IMR-90 (cell line): ENCODE measurements around the gene SYNPR. TPM values are rescaled to one million over a fixed set of nuclear protein-coding genes. Genes with fewer than 3 reads are reported as not detected.

ENCODE experiments used
- ATAC-seq: fragments of 200-7000 bp; cut with Tn5 transposase; 2 replicates; pipeline ENCODE4 v1.9.1; 2020; ENCODE audit warnings: low read depth, mild to moderate bottlenecking, moderate library complexity
- BruUV-seq: library from RNA; stranded (reverse); fragments of 400-500 nt; replicated peaks from 2 replicates; lab custom pipeline; 2021; lab: Mats Ljungman, UMichigan
- CTCF ChIA-PET: fragments of 300-600 bp; formaldehyde crosslinking; extraction: SDS; loops from one replicate; lab custom pipeline; 2021; ENCODE audit warnings: antibody characterized with exemption; lab: Yijun Ruan, JAX
- POLR2A ChIA-PET: fragments of 300-600 bp; sonication (Branson Sonifier 250); formaldehyde crosslinking; loops from one replicate; lab custom pipeline; 2022; ENCODE audit warnings: antibody characterized with exemption; ENCODE audit not compliant: unreplicated experiment; lab: Charles Lee
- DNase-seq: peaks from one replicate; pipeline ENCODE4 v3.0.0; 2013
- H2AFZ ChIP-seq: replicated peaks from 2 replicates; pipeline ENCODE3; 2013; ENCODE audit warnings: low read length, mild to moderate bottlenecking; ENCODE audit not compliant: poor library complexity
- H2AK5ac ChIP-seq: 2 replicates; pipeline ENCODE4 v1.6.1; 2013; ENCODE audit warnings: low read depth, low read length, inconsistent platforms
- H2AK9ac ChIP-seq: replicated peaks from 2 replicates; pipeline ENCODE3; 2013; ENCODE audit warnings: mild to moderate bottlenecking, low read depth, low read length, moderate library complexity; ENCODE audit not compliant: poor library complexity
- H2BK120ac ChIP-seq: 2 replicates; pipeline ENCODE4 v1.6.1; 2013; ENCODE audit warnings: low read depth, low read length, inconsistent platforms
- H2BK15ac ChIP-seq: 3 replicates; pipeline ENCODE4 v1.6.1; 2013; ENCODE audit warnings: low read depth, low read length, inconsistent platforms
- H2BK20ac ChIP-seq: 2 replicates; pipeline ENCODE4 v1.6.1; 2013; ENCODE audit warnings: low read depth, mild to moderate bottlenecking, inconsistent platforms, low read length, moderate library complexity
- H2BK5ac ChIP-seq: 2 replicates; pipeline ENCODE4 v1.6.1; 2013; ENCODE audit warnings: mild to moderate bottlenecking, low read depth, low read length, inconsistent platforms; ENCODE audit not compliant: poor library complexity, severe bottlenecking
- H3K14ac ChIP-seq: replicated peaks from 2 replicates; pipeline ENCODE4 v1.6.1; 2013; ENCODE audit warnings: low read depth, low read length, inconsistent platforms
- H3K18ac ChIP-seq: 2 replicates; pipeline ENCODE4 v1.6.1; 2013; ENCODE audit warnings: low read depth, low read length, control low read depth
- H3K23ac ChIP-seq: 2 replicates; pipeline ENCODE4 v1.6.1; 2013; ENCODE audit warnings: low read depth, low read length, inconsistent platforms
- H3K27ac ChIP-seq: 2 replicates; pipeline ENCODE4 v1.5.1; 2013; ENCODE audit warnings: mild to moderate bottlenecking, control low read depth, low read length; ENCODE audit not compliant: insufficient read depth
- H3K27me3 ChIP-seq: 2 replicates; pipeline ENCODE4 v1.6.1; 2013; ENCODE audit warnings: low read length; ENCODE audit not compliant: control insufficient read depth, insufficient read depth
- H3K36me3 ChIP-seq: 2 replicates; pipeline ENCODE4 v1.6.1; 2013; ENCODE audit warnings: low read length, mixed read lengths; ENCODE audit not compliant: control insufficient read depth, insufficient read depth
- H3K4ac ChIP-seq: 2 replicates; pipeline ENCODE4 v1.6.1; 2013; ENCODE audit warnings: low read depth, low read length, inconsistent platforms
- H3K4me1 ChIP-seq: 2 replicates; pipeline ENCODE4 v1.6.1; 2013; ENCODE audit warnings: low read length, mixed read lengths; ENCODE audit not compliant: control insufficient read depth, insufficient read depth
- H3K4me2 ChIP-seq: 2 replicates; pipeline ENCODE4 v1.6.1; 2013; ENCODE audit warnings: low read depth, mild to moderate bottlenecking, control low read depth, low read length, moderate library complexity
- H3K4me3 ChIP-seq: 2 replicates; pipeline ENCODE4 v1.5.1; 2013; ENCODE audit warnings: low read depth, mild to moderate bottlenecking, control low read depth, low read length, moderate library complexity; ENCODE audit not compliant: insufficient read depth
- H3K56ac ChIP-seq: 2 replicates; pipeline ENCODE4 v1.6.1; 2013; ENCODE audit warnings: low read length, inconsistent platforms; ENCODE audit not compliant: insufficient read depth; ENCODE audit errors: extremely low read depth
- H3K79me1 ChIP-seq, 2 experiments: 2 replicates each; pipeline ENCODE4 v1.6.1; 2013; ENCODE audit warnings: low read length in 2 of 2, inconsistent platforms in 1 of 2, low read depth in 1 of 2
- H3K9ac ChIP-seq: 2 replicates; pipeline ENCODE4 v1.6.1; 2013; ENCODE audit warnings: low read depth, low read length, control low read depth
- H3K9me1 ChIP-seq: 2 replicates; pipeline ENCODE4 v1.6.1; 2013; ENCODE audit warnings: low read length, inconsistent platforms; ENCODE audit not compliant: insufficient read depth
- H3K9me3 ChIP-seq: 2 replicates; pipeline ENCODE4 v1.6.1; 2013; ENCODE audit warnings: low read length; ENCODE audit not compliant: control insufficient read depth, insufficient read depth
- H4K20me1 ChIP-seq: 2 replicates; pipeline ENCODE4 v1.6.1; 2013; ENCODE audit warnings: low read length, inconsistent platforms; ENCODE audit not compliant: insufficient read depth
- H4K5ac ChIP-seq: 2 replicates; pipeline ENCODE4 v1.6.1; 2013; ENCODE audit warnings: mild to moderate bottlenecking, low read depth, low read length, control low read depth
- H4K8ac ChIP-seq, 2 experiments: 2 replicates each; pipeline ENCODE4 v1.6.1; 2013; ENCODE audit warnings: low read depth in 2 of 2, low read length in 2 of 2, control low read depth in 1 of 2, inconsistent platforms in 1 of 2
- H4K91ac ChIP-seq: 2 replicates; pipeline ENCODE4 v1.6.1; 2013; ENCODE audit warnings: low read depth, low read length, inconsistent platforms; ENCODE audit not compliant: insufficient read depth
- BHLHE40 ChIP-seq: fragments of 150-350 bp; IDR thresholded peaks from 2 replicates; pipeline ENCODE4 v1.6.1; 2016; ENCODE audit warnings: mild to moderate bottlenecking, low read depth, low read length
- CEBPB ChIP-seq: IDR thresholded peaks from 2 replicates; pipeline ENCODE4 v1.6.1; 2012; ENCODE audit warnings: low read depth, low read length, improper control_type of control experiment
- FOS ChIP-seq: fragments of 150-350 bp; IDR thresholded peaks from 2 replicates; pipeline ENCODE4 v1.6.1; 2016; ENCODE audit warnings: low read depth, low read length
- MAFK ChIP-seq: IDR thresholded peaks from 2 replicates; pipeline ENCODE4 v1.6.1; 2012; ENCODE audit warnings: low read depth, low read length, improper control_type of control experiment
- MXI1 ChIP-seq: IDR thresholded peaks from 2 replicates; pipeline ENCODE4 v1.6.1; 2012; ENCODE audit warnings: low read depth, mild to moderate bottlenecking, low read length, moderate library complexity, borderline replicate concordance
- RAD21 ChIP-seq: IDR thresholded peaks from 2 replicates; pipeline ENCODE4 v1.6.1; 2012; ENCODE audit warnings: low read length, improper control_type of control experiment
- RCOR1 ChIP-seq: IDR thresholded peaks from 2 replicates; pipeline ENCODE4 v1.6.1; 2012; ENCODE audit warnings: mild to moderate bottlenecking, low read length, improper control_type of control experiment; ENCODE audit not compliant: insufficient replicate concordance
- RFX5 ChIP-seq: IDR thresholded peaks from 2 replicates; pipeline ENCODE4 v1.8.0; 2012; ENCODE audit warnings: low read depth, mild to moderate bottlenecking, low read length, moderate library complexity
- WGBS, 2 experiments: methylation state at CpG; one replicate each; pipeline versions ENCODE4 v1.1.5 to v1.1.7; 2013; ENCODE audit warnings: missing lambda C conversion rate in 2 of 2; ENCODE audit not compliant: insufficient read length in 1 of 2; ENCODE audit errors: extremely low coverage in 2 of 2; 5-methylcytosine and 5-hydroxymethylcytosine counted together
- dilution Hi-C: fragments of 300-500 bp; cut with HindIII; formaldehyde crosslinking; loops from one replicate; pipeline ENCODE4 v1.14.3; 2018; ENCODE audit warnings: low sequenced_read_pairs; ENCODE audit not compliant: unreplicated experiment
- in situ Hi-C: fragments of 300-500 bp; cut with MboI; formaldehyde crosslinking; loops from 3 replicates; pipeline ENCODE4 v1.14.3; 2019; ENCODE audit warnings: low sequenced_read_pairs, inconsistent platforms, mixed read lengths
- intact Hi-C: fragments of 100-400 bp; cut with micrococcal nuclease; formaldehyde crosslinking; loops from 2 replicates; pipeline ENCODE4 v1.10.0; 2022
- polyA plus RNA-seq, 3 experiments: library from polyadenylated mRNA; depleted of rRNA; stranded (reverse); fragments of >200 nt; gene quantifications; 2 replicates each; pipeline ENCODE4 v1.2.3, GENCODE V29; 2012; ENCODE audit warnings: low replicate concordance in 1 of 3
- total RNA-seq: library from RNA; depleted of rRNA; stranded (reverse); fragments of >200 nt; gene quantifications from 2 replicates; pipeline ENCODE4 v1.2.3, GENCODE V29; 2012
- TF ChIP-seq, protein P1 (sequence below): conservative IDR thresholded peaks from 2 replicates; pipeline ENCODE4 v1.5.1; 2012; ENCODE audit warnings: mild to moderate bottlenecking, low read depth, low read length, improper control_type of control experiment
- TF ChIP-seq, protein P2 (sequence below): fragments of 150-350 bp; IDR thresholded peaks from 2 replicates; pipeline ENCODE4 v1.6.1; 2016; ENCODE audit warnings: low read depth, mild to moderate bottlenecking, low read length, moderate library complexity, borderline replicate concordance
- TF ChIP-seq, protein P3 (sequence below): fragments of 150-350 bp; IDR thresholded peaks from 2 replicates; pipeline ENCODE4 v1.6.1; 2017; ENCODE audit warnings: mild to moderate bottlenecking, antibody characterized with exemption, low read length, low read depth

Gene SYNPR
- total and polyA plus RNA-seq, 2 of the 4 experiments (the other 2 are of a cell fraction): not detected

DNA sequence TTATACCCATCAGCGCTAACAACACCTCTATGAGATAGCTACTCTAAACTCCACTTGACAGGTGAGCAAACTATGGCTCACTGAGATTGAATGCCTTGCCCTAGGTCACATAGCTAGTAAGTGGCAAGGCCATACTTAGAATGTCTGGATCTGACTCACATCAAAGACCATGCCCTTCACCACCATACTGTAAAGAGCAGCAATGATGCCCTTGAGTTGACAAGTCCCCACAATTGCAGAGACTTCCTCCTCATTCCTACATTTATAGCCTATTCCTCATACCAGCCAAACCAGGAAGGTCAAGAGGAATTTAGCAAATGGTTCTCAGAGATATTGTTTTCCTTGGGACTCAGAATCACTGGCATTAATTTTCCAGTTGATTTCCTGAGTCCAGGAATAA lies 216.5 kb downstream of the SYNPR start:
- Histone ChIP-seq H3K4me3 (no peak overlapping the region), H3K79me1 (no peaks in the 10 kb centered on the region), H2AK5ac (no peak overlapping the region), H3K14ac (no peak overlapping the region), H4K91ac (no peak overlapping the region), H3K9me1 (no peaks in the 10 kb centered on the region), H2AK9ac (no peak overlapping the region), H2AFZ (no peak overlapping the region), H3K23ac (no peak overlapping the region), H3K4ac (no peak overlapping the region), H3K18ac (no peak overlapping the region), H3K56ac (no peak overlapping the region), H2BK15ac (no peak overlapping the region), H3K9ac (no peak overlapping the region), H3K36me3 (no peaks in the 10 kb centered on the region), H3K27ac (no peak overlapping the region), H3K4me2 (no peak overlapping the region), H2BK120ac (no peak overlapping the region), H2BK5ac (no peak overlapping the region), H4K8ac (no peak overlapping the region), H4K20me1 (no peaks in the 10 kb centered on the region), H3K9me3 (no peaks in the 10 kb centered on the region), H3K27me3 (no peaks in the 10 kb centered on the region), H2BK20ac (no peak overlapping the region), H3K4me1 (no peaks in the 10 kb centered on the region), H4K5ac (no peak overlapping the region)
- dilution Hi-C loops (no loop called here), intact Hi-C loops (no loop called here), in situ Hi-C loops (no loop called here)
- POLR2A ChIA-PET: no interaction called here
- no TSS peak for BruUV-seq
- ATAC-seq (no peak), DNase-seq (no peak)
- no CpG with 5 or more reads among the region's 1 CpG for WGBS, 2 experiments
- TF ChIP-seq BHLHE40: no peak
- TF ChIP-seq, protein P1, sequence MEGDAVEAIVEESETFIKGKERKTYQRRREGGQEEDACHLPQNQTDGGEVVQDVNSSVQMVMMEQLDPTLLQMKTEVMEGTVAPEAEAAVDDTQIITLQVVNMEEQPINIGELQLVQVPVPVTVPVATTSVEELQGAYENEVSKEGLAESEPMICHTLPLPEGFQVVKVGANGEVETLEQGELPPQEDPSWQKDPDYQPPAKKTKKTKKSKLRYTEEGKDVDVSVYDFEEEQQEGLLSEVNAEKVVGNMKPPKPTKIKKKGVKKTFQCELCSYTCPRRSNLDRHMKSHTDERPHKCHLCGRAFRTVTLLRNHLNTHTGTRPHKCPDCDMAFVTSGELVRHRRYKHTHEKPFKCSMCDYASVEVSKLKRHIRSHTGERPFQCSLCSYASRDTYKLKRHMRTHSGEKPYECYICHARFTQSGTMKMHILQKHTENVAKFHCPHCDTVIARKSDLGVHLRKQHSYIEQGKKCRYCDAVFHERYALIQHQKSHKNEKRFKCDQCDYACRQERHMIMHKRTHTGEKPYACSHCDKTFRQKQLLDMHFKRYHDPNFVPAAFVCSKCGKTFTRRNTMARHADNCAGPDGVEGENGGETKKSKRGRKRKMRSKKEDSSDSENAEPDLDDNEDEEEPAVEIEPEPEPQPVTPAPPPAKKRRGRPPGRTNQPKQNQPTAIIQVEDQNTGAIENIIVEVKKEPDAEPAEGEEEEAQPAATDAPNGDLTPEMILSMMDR: no peak
- TF ChIP-seq CEBPB: no peak
- no peak for TF ChIP-seq MAFK
- TF ChIP-seq, protein P2, sequence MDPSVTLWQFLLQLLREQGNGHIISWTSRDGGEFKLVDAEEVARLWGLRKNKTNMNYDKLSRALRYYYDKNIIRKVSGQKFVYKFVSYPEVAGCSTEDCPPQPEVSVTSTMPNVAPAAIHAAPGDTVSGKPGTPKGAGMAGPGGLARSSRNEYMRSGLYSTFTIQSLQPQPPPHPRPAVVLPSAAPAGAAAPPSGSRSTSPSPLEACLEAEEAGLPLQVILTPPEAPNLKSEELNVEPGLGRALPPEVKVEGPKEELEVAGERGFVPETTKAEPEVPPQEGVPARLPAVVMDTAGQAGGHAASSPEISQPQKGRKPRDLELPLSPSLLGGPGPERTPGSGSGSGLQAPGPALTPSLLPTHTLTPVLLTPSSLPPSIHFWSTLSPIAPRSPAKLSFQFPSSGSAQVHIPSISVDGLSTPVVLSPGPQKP: no peak
- no peak for TF ChIP-seq FOS
- no peak for TF ChIP-seq RAD21
- TF ChIP-seq MXI1: no peak
- no peak for TF ChIP-seq RCOR1
- TF ChIP-seq, protein P3, sequence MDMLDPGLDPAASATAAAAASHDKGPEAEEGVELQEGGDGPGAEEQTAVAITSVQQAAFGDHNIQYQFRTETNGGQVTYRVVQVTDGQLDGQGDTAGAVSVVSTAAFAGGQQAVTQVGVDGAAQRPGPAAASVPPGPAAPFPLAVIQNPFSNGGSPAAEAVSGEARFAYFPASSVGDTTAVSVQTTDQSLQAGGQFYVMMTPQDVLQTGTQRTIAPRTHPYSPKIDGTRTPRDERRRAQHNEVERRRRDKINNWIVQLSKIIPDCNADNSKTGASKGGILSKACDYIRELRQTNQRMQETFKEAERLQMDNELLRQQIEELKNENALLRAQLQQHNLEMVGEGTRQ: no peak
- TF ChIP-seq RFX5: no peak
- CTCF ChIA-PET: no interaction called here
